NB4 (cell line): Measurements from ENCODE around the gene NPHS2.

ENCODE experiments used
- MAX ChIP-seq: IDR thresholded peaks from 2 replicates; pipeline ENCODE4 v1.6.1; 2011; ENCODE audit warnings: low read depth, low read length
- MYC ChIP-seq: IDR thresholded peaks from 2 replicates; pipeline ENCODE4 v1.6.1; 2011; ENCODE audit warnings: low read depth, low read length
- POLR2A ChIP-seq: IDR thresholded peaks from 2 replicates; pipeline ENCODE4 v1.6.1; 2011; ENCODE audit warnings: mild to moderate bottlenecking; ENCODE audit not compliant: insufficient read length; ENCODE audit errors: extremely low read depth
- TF ChIP-seq, protein P1 (sequence below): IDR thresholded peaks from one replicate; pipeline ENCODE4 v1.5.1; 2012; ENCODE audit warnings: low read depth, low read length

GRCh38 chr1:179591592-179592580 is 16.1 kb upstream of the NPHS2 start, which contains the start of gene TDRD5:
- TF ChIP-seq, protein P1, sequence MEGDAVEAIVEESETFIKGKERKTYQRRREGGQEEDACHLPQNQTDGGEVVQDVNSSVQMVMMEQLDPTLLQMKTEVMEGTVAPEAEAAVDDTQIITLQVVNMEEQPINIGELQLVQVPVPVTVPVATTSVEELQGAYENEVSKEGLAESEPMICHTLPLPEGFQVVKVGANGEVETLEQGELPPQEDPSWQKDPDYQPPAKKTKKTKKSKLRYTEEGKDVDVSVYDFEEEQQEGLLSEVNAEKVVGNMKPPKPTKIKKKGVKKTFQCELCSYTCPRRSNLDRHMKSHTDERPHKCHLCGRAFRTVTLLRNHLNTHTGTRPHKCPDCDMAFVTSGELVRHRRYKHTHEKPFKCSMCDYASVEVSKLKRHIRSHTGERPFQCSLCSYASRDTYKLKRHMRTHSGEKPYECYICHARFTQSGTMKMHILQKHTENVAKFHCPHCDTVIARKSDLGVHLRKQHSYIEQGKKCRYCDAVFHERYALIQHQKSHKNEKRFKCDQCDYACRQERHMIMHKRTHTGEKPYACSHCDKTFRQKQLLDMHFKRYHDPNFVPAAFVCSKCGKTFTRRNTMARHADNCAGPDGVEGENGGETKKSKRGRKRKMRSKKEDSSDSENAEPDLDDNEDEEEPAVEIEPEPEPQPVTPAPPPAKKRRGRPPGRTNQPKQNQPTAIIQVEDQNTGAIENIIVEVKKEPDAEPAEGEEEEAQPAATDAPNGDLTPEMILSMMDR: no peak
- TF ChIP-seq POLR2A: no peak
- TF ChIP-seq MYC: no peak
- TF ChIP-seq MAX: no peak
